Retinal pigment epithelial cell (primary cell): ENCODE results near the gene ZNF786.
"Not testable (repeated sequence)": the region's sequence is repeated elsewhere in the genome, so short reads cannot be mapped to it uniquely, and the experiment has no call there.

Experiments used
- DNase-seq: peaks from one replicate; pipeline ENCODE4 v3.0.0-alpha.2; 2010; ENCODE audit warnings: low read depth
- H3K4me3 ChIP-seq: 2 replicates; pipeline ENCODE4 v1.5.1; 2011; ENCODE audit warnings: mild to moderate bottlenecking, low read length, control low read depth, moderate library complexity
- TF ChIP-seq, protein P1 (sequence below): conservative IDR thresholded peaks from 2 replicates; pipeline ENCODE4 v1.5.1; 2011; ENCODE audit warnings: low read depth, low read length, control low read depth, inconsistent platforms

ZNF786 gene

DNA sequence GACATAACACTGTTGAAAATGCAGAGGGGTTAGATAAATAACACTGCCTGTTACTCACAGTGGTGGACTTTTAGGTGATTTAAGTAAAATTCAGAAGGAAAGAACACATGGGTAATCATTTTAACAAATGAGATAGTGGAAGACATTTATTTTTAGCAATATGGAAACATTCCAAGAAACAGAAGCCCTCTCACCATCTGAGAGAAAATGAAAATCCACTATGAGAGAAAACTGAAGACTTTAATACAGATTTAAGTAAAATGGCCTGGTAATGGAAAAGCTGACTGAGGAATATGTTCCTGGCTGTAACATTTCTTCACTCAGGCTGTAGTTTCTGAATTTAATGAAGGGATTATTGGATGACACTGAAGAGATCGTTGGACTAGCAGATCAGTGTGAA, 12.1 kb upstream of the ZNF786 start:
- TF ChIP-seq, protein P1, sequence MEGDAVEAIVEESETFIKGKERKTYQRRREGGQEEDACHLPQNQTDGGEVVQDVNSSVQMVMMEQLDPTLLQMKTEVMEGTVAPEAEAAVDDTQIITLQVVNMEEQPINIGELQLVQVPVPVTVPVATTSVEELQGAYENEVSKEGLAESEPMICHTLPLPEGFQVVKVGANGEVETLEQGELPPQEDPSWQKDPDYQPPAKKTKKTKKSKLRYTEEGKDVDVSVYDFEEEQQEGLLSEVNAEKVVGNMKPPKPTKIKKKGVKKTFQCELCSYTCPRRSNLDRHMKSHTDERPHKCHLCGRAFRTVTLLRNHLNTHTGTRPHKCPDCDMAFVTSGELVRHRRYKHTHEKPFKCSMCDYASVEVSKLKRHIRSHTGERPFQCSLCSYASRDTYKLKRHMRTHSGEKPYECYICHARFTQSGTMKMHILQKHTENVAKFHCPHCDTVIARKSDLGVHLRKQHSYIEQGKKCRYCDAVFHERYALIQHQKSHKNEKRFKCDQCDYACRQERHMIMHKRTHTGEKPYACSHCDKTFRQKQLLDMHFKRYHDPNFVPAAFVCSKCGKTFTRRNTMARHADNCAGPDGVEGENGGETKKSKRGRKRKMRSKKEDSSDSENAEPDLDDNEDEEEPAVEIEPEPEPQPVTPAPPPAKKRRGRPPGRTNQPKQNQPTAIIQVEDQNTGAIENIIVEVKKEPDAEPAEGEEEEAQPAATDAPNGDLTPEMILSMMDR = no peak

DNA sequence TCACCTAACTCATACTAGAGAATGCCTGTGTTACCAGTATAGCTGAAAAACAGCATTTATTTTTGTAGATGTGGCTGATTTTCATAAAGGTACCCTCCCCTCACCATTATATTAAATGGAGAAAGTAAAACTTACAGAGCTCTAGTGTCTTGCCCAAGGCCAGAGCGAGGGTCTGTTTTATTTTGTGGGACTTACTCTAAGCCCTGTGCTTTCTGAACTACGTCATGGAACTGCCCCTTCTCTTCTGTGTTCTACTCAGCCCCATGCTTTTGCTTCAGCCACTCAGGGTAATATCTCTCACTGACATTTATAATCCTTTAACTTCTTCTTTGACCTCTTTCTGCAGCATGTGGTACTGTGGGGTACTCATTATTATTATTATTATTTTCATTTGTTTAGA, 10.3 kb upstream of the ZNF786 start:
- no peak overlapping the region for H3K4me3 ChIP-seq
- DNase-seq = no peak
- TF ChIP-seq, protein P1 = no peak

More for the DNA sequence above, 12.1 kb upstream of the ZNF786 start:
- H3K4me3 ChIP-seq = no peak overlapping the region
- DNase-seq = no peak

DNA sequence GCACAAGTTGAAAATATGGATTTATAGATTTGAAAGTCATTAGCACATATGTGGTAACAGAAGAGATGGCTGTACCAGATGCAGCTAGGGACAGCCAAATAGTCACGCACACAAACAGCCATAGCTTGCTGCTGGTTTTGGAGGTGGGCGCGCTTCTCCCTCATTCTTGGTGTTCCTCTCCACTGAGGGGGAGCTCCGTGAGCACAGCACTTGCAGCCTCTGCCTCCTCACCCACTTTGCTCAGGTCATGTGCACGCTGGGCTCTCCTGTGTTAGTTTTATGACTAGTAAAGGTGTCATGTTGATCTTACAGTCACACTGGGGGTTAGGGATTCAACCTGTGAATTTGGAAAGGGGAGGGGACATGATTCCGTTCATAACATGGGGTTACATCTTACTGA, 8.5 kb upstream of the ZNF786 start:
- H3K4me3 ChIP-seq = no peak overlapping the region
- TF ChIP-seq, protein P1 = no peak
- DNase-seq = no peak

DNA sequence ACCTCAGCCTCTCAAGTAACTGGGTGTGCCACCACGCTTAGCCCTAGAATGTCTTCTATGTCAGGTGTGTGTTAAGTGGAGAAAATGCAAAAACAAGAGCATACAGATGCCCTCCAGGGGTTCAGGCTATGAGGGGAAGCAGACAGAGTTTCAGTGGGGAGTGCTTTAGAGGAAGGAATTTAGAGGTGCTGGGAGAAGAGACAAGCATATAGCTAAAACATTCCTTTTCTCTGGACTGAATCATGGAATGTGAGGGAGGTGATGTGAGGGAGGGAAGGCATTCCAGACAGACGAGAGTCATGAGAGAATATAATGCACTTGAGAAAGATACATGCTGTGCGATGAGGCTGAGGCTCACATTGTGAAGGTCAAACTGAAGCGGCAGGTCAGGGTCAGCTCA, 6.6 kb upstream of the ZNF786 start:
- TF ChIP-seq, protein P1 = no peak
- no peak for DNase-seq
- no peak overlapping the region for H3K4me3 ChIP-seq

DNA sequence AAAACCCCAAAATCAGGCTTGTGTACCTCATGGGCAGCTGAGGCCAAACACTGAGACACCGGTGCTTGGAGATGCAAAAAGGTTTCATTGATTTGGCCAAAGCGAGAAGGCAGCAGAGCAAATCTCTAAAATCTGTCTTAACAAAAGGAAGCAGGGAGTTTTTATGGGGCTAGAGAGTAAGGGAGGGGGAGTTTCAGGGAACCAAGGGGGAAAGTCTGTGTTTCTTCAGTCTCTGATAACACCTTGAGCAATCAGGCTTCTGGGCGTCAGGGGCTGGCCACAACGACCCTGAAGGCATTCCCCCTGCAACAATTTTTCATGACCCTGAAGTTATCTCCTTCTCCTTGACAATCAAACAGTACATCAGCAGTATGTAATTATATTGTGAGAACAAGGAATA, 2.7 kb upstream of the ZNF786 start:
- no peak for DNase-seq
- H3K4me3 ChIP-seq = no peak overlapping the region
- TF ChIP-seq, protein P1 = no peak

DNA sequence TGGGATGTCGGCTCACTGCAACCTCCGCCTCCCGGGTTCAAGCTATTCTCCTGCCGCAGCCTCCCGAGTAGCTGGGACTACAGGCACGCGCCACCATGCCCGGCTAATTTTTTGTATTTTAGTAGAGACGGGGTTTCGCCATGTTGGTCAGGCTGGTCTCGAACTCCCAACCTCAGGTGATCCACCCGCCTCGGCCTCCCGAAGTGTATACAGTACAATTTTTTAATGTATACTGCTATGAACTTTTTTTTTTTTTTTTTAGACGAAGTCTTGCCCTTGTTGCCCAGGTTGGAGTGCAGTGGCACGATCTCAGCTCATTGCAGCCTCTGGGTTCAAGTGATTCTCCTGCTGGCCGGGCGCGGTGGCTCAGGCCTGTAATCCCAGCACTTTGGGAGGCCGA, 1.7 kb upstream of the ZNF786 start:
- not testable (repeated sequence) for H3K4me3 ChIP-seq, DNase-seq

DNA sequence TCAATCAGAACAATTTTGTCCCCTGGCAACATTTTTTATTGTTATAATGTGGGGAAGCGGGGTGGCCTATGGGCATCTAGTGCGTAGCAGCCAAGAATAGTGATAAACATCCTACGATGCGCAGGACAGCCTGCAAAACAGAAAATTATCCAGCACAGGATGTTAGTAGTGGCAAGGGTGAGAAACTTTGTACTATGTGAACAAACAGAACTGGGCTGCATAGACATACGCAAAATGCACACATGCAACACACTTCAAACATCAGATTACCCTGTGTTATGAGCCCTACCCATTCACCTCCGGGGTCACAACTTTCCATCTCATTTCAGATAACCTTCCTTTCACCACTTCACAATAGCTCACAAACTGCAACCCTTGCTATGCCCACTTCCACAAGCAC, 3.1 kb downstream of the ZNF786 start:
- TF ChIP-seq, protein P1 = no peak
- DNase-seq = no peak
- H3K4me3 ChIP-seq = no peak overlapping the region

DNA sequence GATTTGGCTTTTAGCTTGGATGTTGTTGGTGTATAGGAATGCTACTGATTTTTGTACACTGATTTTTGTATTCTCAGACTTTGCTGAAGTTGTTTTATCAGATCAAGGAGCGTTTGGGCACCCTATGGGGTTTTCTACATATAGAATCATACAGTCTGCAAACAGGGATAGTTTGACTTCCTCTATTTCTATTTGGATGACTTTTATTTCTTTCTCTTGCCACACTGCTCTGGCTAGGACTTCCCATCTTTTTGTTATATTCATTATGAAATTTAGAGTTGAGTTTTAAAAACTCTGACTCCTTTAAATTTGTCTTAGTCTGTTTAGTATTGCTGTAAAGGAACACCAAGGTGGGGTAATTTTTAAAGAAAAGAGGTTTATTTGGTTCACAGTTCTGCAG, 4.7 kb downstream of the ZNF786 start:
- H3K4me3 ChIP-seq = no peak overlapping the region
- DNase-seq = no peak
- TF ChIP-seq, protein P1 = no peak
